ENCODE data around the gene SLC19A1.

DNA sequence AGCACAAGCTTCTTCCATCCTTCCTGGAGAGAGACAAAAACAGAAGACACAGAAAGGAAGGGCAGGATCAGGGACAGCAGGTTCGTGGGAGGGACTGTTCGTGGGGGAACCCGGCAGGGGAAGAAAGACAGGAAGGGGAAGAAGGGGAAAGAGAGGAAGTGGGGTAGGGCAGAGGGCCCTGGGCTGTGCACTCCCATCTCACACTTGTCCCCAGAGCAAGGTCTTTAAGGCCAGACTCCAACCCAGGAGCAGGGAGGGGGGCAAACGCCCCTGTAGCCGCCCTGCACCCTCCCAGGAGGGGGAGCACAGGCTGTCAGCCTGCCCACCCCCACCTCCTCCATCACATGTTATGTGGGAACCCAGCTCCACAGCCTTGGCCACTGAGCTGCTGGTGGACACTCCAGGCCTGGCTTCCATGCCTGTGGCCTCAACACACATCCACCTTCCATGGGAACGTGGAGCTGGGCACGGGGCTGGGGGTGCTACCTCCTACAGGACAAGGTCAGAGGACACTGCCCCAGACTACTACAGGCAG lies 9.3 kb downstream of the SLC19A1 start:
- TF ChIP-seq FOXM1 (IDR thresholded peaks at IDR 0.05; ENCODE audit: low read depth) = no peak
- no peak for TF ChIP-seq CTCF (IDR thresholded peaks at IDR 0.05)
- TF ChIP-seq MAX (IDR thresholded peaks at IDR 0.05; ENCODE audit: low read depth) = no peak

Data from SK-N-SH (cell line).